GOT3 (cell line): ENCODE results near the gene RNF166.

ENCODE experiments used
- DNase-seq: peaks from one replicate; lab custom pipeline; 2025; ENCODE audit warnings: mixed read lengths; lab: John Stamatoyannopoulos, UW

Gene RNF166

DNA sequence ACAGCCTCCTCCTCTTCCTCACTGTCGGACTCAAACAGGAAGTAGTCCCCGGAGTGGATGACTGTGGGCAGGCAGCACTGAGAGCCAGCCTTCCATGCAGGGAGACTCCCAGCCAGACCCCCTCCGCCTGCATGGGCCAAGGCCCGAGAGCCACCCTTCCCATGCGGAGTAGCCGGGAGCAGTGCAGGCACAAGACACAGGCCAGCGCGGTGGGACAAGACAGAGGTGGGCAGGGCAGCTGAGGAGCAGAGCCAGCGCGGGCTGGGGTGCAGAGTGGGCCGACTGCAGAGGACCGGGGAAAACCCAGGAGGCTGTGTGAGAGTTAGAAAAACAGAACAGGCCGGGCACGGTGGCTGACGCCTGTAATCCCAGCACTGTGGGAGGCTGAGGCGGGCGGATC lies 17.7 kb upstream of the RNF166 start:
- no peak for DNase-seq

DNA sequence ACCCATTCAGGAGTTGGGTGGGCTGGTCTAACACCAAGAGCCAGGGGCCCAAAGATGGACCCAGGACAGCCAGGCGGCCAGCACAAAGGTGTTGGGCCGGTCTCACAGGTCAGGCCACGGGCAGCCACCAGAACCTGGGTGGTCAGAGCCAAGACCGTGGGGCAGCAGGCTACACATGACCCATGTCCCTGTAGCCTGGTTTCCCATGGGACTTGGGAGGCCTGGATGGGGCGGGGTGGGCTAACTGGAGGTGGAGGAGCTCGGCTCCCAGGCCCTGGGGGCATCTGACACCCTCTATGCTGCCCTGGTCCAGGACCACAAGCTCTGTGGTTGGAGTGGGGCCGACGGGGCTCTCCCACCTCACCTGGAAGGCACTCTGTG lies 17.3 kb upstream of the RNF166 start:
- DNase-seq: no peak

DNA sequence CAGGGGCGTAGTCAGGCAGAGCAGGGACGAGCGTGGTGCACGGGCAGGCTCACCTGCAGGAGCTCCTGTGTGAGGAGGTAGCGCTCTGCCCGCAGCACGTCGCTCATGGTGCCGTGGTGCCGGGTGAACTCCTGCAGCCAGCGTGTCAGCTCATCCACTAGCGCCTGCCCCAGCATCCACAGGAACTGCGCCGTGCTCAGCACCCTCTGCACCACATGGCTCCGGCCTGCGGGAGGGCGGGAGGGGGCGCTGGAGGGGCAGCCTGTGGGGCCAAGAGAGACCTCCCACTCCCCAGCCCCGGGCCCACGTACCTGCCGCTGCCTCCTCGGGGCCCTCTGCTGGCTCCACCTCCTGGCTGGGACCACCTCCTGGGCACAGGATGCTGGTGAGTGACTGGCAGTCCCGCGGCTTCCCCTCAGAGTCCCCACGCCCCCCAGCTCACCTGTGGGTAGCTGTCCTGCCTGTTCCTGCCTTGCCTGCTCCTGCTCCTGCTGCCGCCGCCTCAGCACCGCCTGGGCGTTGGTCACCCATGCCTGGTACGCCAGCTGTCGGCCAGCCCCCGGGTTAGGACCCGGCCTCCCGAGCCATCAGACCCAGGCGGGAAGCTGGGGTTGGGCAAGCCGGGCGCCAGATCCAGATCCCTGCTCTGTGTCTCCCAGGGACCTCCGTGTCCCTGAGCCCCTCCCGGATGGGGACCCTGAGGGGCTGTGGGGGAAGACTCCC lies 16.7 kb upstream of the RNF166 start:
- DNase-seq: no peak

DNA sequence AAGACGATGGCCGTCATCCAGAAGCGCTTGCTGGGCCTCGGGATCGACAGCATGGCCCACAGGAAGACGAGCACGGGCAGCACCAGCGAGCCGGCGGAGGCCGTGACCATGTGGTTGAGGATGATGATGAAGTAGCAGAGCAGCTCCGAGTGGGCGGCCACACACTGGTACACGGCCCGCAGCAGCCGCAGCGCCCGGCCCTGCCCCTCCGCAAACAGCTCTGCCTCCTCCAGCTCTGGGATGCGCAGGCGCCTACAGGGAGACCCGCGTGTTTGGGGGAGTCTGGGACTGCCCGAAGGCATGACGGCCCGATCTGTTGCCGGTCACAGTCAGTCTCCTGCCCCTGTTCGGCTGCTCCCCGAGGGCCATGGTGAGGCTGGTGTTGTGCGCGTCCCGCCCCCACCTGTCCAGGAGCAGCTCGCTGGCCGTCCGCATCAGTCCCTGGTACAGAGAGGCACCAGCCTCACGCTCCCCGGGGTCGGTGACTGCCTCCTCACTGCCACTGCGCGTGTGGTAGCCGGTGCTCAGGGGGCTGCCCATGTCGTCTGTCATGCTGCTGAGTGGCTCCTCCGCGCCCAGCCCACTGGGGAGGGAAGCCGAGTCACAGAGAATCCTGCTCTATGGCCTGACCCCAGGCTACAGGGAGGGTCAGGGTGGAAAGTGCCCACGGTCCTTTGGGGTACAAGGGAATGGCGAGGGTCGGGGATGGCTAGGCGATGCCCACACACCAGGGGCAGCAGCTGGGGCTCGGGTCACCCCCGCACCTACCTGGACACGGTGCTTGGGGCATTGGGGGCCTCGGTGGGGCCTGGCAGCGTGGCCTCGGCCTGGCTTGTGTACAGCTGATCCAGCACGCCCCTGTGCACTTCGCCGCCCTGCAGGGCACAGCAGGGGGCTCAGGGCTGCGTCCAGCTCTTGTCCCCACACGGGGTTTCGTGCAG lies 15.9 kb upstream of the RNF166 start:
- DNase-seq: no peak

DNA sequence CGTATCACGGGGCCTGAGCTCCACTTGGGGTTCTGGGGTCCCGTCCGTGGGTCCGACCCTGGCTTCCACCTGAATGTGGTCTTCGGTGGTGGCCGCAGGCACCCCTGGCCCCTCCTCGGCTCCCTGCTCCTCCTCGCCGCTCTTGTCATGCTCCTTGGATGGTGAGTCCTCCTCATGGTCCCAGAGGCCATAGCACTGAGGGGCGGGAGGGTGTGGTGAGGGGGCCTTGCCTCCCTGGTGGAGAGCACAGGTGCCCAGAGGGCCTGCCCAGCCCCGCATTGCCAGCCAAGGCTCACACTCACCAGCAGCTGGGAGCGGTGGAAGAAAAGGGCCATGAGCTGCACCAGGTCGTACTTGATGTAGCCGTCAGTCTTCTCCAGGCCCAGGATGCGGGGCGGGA lies 15.0 kb upstream of the RNF166 start:
- no peak for DNase-seq

DNA sequence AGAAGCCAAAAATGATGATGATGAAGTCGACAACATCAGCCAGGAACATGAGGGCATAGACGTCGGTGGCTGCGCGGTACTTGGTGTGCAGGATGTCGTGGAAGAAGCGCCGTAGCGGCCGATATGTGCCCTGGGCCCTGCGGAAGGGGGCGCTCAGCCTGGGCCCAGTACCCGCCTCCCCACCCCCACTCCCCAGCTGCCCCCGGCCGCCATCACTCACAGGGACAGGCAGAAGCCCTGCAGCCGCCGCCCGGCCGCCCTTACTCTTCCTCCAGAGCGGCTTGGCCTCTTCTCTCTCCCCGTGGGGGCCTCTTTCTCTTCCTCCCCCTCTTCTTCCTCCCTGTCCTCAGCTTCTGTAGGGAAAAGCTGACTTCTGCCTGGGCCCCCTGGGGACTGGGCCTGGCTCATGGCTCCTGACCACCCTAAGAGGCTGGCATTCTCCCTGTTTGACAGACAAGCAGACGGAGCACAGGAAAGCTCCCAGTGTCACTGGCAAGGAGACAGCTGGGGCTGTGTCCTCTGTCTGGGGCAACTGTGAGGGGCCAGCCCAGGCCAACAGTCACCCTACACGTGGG lies 14.3 kb upstream of the RNF166 start:
- DNase-seq: no peak

DNA sequence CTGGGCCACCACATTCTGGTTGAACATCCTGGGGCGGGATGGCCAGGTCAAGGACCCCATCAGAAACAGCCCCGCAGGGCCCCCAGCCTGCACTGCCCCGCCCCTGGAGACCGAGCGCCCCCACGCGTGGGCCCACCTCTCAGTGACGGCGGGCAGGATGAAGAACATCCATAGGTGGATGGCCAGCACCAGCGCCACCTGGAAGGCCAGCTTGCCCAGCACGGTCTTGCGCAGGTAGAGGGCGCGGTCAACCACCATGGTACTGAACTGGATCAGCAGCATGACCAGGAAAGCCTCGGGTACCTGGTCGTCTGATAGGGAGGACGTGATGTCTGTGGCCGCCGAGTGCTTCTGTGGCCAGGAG lies 13.7 kb upstream of the RNF166 start:
- DNase-seq: no peak

DNA sequence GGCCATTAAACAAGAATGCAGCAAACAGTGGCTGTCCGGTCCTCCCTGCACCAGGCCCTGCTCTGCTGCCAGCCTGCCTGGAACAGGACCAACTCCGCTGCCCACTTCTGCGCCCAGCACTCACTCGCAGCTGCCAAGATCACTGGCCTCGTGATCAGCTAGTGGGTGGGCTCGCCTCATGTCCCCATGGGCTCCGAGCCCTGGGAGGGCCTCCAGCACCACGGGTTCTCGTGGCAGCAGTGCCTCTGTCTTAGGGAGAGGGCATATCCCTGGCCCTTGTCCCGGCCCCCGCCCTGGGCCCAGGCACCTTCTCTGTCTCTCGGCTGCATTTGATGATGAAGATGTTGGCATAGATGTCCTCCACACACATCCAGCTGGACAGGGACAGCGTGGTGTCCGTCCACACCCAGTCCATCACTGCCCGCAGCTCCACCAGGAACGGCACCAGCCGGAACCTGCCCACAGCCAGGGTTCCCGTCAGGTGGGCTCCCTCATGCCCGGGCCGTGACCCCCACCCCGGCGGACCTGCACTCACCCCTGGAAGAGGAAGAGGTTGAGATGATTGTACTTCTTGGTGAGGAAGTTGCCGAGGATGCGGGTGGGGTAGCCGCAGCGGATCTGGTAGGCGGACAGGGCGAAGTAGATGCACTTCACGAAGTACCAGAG lies 13.2 kb upstream of the RNF166 start:
- DNase-seq: no peak

DNA sequence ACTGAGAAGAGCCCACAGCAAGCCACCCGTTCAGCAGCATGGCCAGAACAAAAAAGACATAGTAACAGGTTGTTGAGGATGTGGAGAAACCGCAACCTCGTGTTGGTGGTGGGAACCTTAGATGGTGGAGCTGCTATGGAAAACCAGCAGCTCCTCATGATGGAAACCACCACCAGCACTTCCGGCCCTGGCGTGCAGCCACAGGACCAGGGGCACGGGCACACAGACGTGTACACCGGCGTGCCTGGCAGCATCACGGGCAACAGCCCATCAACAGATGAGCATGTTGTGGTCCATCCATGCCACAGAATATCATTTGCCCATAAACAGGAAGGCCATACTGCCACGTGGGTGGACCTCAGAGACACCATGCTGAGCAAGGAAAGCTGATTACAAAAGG lies 12.0 kb upstream of the RNF166 start:
- no peak for DNase-seq

DNA sequence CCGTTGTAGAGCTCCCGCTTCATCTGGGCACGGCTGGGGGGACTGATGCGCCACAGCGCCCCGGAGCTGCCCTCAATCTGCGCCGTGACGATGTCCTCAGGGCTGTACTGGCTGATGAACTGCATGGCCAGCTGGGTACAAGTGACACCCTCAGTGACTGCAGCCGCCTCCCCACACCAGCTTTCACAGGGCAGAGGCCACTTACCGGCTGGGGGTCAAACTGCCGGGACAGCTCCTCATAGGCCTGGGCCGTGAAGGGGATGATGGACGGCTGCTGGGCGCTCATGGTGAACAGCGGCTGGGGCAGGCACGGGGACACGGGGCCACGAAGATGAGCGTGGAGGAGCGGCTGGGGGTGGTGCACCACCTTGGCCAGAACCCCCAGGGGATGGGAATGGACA lies 10.4 kb upstream of the RNF166 start:
- DNase-seq: no peak

DNA sequence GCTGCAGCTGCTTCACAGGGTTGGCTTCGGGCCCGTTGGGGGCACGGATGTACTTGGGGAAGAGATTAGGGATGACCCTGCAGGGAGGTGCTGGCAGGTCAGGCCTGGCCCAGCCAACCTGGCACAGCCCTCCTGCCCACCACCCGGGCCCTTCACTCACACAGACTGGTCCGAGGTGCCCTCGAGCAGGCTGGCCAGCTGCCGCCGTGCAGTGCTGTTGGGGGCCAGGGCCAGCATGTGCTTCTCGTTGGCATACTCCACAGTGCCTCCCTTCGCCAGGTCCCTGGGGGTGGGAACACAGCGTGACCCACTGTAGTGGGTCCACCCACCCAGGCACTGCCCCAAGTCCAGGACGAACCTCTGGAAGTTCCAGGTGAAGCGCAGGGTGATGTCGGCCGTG lies 10.0 kb upstream of the RNF166 start:
- DNase-seq: no peak

DNA sequence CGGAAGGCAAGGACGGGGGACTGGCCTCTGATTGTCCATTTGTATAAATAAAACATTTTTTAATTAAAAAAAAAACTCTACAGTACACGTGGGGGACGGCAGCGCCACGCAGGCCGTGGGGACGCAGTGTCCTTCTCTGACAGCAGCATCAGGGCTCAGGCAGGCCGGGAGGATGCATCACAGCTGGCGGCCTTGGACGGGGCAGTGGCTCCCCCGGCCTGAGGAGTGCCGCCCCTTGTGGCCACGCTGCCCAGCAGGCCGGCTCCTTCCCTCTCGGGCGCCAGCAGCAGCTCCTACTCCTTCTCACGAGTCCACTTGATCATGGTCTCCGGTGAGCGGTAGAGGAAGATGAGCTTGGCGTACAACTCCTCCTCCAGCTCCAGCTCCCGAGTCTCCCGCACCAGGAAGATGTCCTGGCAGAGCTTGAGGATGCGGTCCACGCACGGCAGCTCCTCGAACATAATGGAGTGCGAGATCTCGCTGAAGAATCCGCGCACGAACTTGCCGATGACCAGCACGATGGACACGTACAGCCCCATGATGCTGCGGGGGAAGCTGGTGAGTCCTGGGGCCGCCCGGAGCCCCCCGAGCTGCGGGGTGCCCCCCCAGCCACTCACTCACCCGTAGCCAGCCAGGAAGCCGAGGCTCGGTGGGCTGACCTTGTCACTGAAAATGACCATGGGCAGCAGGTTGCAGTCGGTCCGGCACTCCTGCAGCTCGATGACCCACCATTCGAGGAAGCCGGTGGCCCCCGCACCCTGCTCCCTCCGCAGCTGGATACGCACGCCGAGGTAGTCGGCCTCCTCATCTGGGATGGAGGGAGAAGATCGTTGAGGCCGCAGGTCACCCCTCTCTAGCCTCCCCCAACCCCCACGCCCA lies 9.3 kb upstream of the RNF166 start:
- DNase-seq: no peak

DNA sequence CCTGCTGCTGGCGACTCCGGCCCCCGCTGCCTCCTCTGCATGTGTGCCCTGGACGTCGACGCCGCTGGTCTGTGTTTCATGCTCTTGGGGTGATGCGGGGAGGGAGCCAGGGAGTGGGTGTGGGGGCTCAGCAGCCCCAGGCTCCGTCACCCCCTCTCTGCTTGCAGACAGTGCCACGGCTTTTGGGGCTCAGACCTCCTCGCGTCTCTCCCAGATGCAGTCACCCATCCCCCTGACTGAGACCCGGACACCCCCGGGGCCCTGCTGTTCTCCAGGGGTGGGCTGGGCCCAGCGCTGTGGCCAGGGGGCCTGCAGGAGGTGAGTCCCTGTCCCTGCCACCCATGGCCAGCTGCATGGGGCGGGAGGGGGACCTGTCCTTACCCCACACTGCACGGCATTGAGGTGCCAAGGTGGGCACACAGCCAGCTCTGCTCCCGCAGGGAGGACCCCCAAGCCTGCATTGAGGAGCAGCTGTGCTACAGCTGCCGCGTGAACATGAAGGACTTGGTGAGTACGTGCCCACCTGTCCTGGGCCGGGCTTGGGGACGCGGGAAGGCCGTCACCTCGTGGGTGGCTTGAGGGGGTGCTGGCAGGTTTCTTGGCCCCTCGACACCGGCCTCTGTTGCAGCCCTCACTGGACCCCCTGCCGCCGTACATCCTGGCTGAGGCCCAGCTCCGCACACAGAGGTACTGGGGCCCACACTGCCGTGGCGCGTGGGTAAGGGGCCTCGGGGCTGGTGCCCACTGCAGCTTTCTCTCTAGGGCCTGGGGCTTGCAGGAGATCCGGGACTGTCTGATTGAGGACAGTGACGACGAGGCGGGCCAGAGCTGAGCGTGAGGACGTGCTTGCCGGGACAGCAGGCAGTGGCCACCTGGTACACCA lies 8.5 kb upstream of the RNF166 start:
- no peak for DNase-seq

DNA sequence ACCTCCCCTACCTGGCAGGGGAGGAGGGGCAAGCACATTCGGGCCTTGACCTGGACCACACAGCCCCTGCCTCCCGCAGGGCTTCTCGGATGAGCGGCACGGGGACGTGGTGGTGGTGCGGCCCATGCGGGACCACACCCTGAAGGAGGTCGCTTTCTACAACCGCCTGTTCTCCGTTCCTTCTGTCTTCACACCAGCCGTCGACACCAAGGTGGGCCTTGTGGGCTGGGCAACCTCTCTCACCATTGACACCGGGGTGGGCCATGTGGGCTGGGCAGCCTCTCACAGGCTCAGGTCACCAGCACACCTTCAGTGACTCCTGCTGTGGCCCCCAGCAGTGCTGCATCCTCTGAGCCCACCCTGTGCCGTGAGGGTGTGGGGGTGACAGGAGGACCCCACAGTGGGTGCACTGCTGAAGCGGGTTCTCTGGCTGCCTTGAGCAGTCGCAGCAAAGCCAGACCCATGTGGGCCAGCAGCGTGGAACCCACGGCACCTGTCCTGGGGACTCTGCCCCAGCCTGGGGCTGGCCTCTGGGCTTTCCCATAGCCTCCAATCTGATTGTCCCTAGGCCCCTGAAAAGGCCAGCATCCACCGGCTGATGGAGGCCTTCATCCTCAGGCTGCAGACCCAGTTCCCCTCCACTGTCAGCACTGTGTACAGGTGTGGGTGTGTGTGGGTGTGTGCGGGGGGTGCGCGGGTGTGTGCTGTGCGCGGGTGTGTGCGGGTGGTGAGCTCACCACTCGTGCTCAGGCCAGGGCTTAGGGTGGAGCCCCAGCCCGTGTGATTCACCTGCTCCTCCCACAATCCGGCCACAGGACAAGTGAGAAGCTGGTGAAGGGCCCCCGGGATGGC lies 7.6 kb upstream of the RNF166 start:
- DNase-seq: no peak

DNA sequence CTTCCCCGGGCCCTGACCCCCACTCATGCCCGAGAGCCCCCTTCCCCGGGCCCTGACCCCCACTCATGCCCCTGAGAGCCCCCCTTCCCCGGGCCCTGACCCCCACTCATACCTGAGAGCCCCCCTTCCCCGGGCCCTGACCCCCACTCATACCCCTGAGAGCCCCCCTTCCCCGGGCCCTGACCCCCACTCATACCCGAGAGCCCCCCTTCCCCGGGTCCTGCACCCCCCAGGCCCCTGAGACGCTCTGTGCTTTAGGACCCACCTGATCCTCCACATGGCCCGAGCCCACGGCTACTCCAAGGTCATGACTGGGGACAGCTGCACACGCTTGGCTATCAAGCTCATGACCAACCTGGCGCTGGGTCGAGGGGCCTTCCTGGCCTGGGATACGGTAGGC lies 6.8 kb upstream of the RNF166 start:
- no peak for DNase-seq

DNA sequence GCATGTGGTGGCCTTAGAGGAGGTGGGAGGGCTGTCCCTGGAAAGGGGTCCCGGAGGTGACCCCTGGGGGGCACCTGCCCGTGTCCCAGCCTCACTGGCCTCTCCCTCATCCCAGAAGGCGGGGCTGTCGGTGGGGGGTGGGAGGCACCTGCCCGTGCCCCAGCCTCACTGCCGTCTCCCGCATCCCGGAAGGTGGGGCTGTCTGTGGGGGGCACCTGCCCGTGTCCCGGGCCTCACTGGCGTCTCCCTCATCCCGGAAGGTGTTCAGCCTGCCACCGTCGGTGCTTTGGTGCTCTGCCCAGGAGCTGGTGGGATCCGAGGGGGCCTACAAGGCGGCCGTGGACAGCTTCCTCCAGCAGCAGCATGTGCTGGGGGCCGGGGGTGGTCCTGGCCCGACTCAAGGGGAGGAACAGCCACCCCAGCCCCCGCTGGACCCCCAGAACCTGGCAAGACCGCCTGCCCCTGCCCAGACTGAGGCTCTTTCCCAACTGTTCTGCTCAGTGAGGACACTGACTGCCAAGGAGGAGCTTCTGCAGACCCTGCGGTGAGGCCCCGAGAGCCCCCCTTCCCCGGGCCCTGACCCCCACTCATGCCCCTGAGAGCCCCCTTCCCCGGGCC lies 6.3 kb upstream of the RNF166 start:
- DNase-seq: no peak

DNA sequence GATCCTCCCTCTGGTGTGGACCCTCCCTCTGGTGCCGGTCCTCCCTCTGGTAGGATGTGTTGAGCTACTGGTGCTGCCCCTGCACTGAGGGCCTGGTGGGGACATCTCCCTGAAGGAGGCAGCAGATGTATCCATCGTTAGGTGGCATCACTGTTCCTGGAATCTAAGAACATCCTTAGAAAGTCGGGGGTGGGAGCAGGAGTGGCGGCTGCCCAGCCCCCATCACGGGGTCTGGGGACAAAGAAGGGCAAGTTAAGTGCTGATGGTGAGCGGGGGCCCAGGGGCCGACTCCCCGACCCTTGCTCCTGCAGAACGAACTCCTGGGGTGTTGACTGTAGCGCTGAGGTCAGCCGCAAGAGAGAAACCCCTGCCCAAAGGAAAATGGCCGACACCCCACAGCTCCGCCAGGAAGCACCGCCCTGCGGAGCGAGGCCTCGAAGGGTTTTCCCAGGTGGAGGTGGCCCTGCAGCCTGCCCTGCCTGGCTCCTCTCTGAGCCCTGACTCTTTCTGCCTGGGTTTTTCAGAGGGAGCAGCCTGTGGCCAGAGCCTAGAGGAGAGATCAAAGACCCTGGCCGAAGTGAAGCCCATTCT lies 5.6 kb upstream of the RNF166 start:
- no peak for DNase-seq

DNA sequence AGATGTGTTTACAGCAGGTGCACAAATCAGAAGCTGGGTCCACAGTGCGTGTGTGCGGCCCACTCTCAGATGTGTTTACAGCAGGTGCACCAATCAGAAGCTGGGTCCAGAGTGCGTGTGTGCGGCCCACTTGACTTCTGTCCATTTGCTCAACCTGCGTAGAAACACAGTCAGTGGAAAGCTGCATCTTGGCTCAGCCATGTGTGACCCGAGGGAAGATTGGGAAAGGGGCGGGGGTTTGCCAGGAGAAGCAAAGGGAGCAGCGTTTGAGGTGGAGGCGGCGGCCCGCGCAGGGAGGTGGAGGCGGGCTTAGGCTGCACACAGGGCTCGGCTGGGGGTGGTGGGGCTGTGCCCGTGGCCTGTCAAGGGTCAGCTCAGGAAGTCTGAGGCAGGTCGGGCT lies 4.3 kb upstream of the RNF166 start:
- DNase-seq: no peak
